SK-N-SH (cell line): Measurements from ENCODE around the gene CTCF. TPM values are rescaled to one million over a fixed set of nuclear protein-coding genes. Genes with fewer than 3 reads are reported as not detected.

ENCODE experiments used
- CTCF ChIA-PET: fragments of 300-600, 350-600 bp; formaldehyde crosslinking; extraction: SDS; loops from one replicate; lab custom pipeline; 2021; lab: Yijun Ruan, JAX
- POLR2A ChIA-PET: fragments of 350-600 bp; sonication (Branson Sonifier 250); formaldehyde crosslinking; extraction: SDS; loops from one replicate; lab custom pipeline; 2020; ENCODE audit warnings: antibody characterized with exemption, inconsistent platforms; lab: Yijun Ruan, JAX
- DNase-seq: peaks from one replicate; pipeline ENCODE4 v3.0.0; 2012
- H2AFZ ChIP-seq: fragments of 200-600 bp; sonication (generic); 2 replicates; pipeline ENCODE4 v1.8.1; 2016; ENCODE audit warnings: antibody characterized with exemption, mild to moderate bottlenecking, low read depth
- H3F3A ChIP-seq: fragments of 200-600 bp; sonication (generic); replicated peaks from 2 replicates; pipeline ENCODE3; 2016; ENCODE audit warnings: antibody characterized with exemption, mild to moderate bottlenecking; ENCODE audit not compliant: insufficient read depth
- H3K27ac ChIP-seq, 2 experiments: fragments of 200-500 bp in 1 of 2; fragments of 200-600 bp in 1 of 2; sonication (Bioruptor generic) in 1 of 2; sonication (generic), shearing (Covaris generic) in 1 of 2; 2 replicates each; pipeline versions ENCODE4 v1.5.1 to v1.6.1; 2014 to 2016; ENCODE audit warnings: low read depth in 2 of 2, inconsistent platforms in 1 of 2, low read length in 1 of 2, mild to moderate bottlenecking in 1 of 2, mixed read lengths in 1 of 2
- H3K27me3 ChIP-seq: fragments of 200-600 bp; sonication (generic), shearing (Covaris generic); 2 replicates; pipeline ENCODE4 v1.6.1; 2016; ENCODE audit warnings: mixed run types; ENCODE audit not compliant: insufficient read depth
- H3K36me3 ChIP-seq, 2 experiments: fragments of 200-500 bp in 1 of 2; fragments of 200-600 bp in 1 of 2; sonication (Bioruptor generic) in 1 of 2; sonication (generic) in 1 of 2; replicated peaks in 1 of 2; 2 replicates each; pipeline versions ENCODE3 to v1.5.1; 2014 to 2016; ENCODE audit warnings: low read length in 1 of 2, mild to moderate bottlenecking in 1 of 2; ENCODE audit not compliant: insufficient read depth in 2 of 2, control insufficient read depth in 1 of 2
- H3K4me1 ChIP-seq, 2 experiments: fragments of 200-500 bp in 1 of 2; fragments of 200-600 bp in 1 of 2; sonication (Bioruptor generic) in 1 of 2; sonication (generic), shearing (Covaris generic) in 1 of 2; 2 replicates each; pipeline versions ENCODE4 v1.5.1 to v1.6.1; 2014 to 2016; ENCODE audit warnings: low read depth in 1 of 2, low read length in 1 of 2, mixed run types in 1 of 2; ENCODE audit not compliant: insufficient read depth in 2 of 2, control insufficient read depth in 1 of 2
- H3K4me2 ChIP-seq: fragments of 200-600 bp; sonication (generic), shearing (Covaris generic); 2 replicates; pipeline ENCODE4 v1.6.1; 2017; ENCODE audit warnings: mixed run types
- H3K4me3 ChIP-seq, 2 experiments: fragments of 200-500 bp in 1 of 2; fragments of 200-600 bp in 1 of 2; sonication (Bioruptor generic) in 1 of 2; sonication (generic), shearing (Covaris generic) in 1 of 2; 2 replicates each; pipeline versions ENCODE4 v1.5.1 to v1.8.1; 2014 to 2016; ENCODE audit warnings: low read depth in 2 of 2, inconsistent platforms in 1 of 2, low read length in 1 of 2, mild to moderate bottlenecking in 1 of 2, mixed read lengths in 1 of 2, moderate library complexity in 1 of 2
- H3K79me2 ChIP-seq: fragments of 200-600 bp; sonication (generic); 2 replicates; pipeline ENCODE4 v1.8.1; 2017; ENCODE audit warnings: mild to moderate bottlenecking; ENCODE audit not compliant: insufficient read depth
- H3K9ac ChIP-seq: fragments of 200-600 bp; sonication (generic); 2 replicates; pipeline ENCODE4 v1.6.1; 2017; ENCODE audit warnings: mixed run types
- H3K9me2 ChIP-seq: fragments of 200-600 bp; sonication (generic); 2 replicates; pipeline ENCODE4 v1.6.1; 2017; ENCODE audit warnings: mixed run types
- H3K9me3 ChIP-seq: fragments of 200-600 bp; sonication (generic); 2 replicates; pipeline ENCODE4 v1.6.1; 2017; ENCODE audit warnings: mixed run types, mild to moderate bottlenecking, moderate library complexity
- H4K20me1 ChIP-seq: fragments of 200-600 bp; sonication (generic); 2 replicates; pipeline ENCODE4 v1.6.1; 2017; ENCODE audit warnings: mild to moderate bottlenecking, mixed run types; ENCODE audit not compliant: insufficient read depth
- ELF1 ChIP-seq: IDR thresholded peaks from 2 replicates; pipeline ENCODE4 v1.4.0; 2012
- MXI1 ChIP-seq: IDR thresholded peaks from 2 replicates; pipeline ENCODE4 v1.6.1; 2012; ENCODE audit warnings: mild to moderate bottlenecking, low read depth, low read length, improper control_type of control experiment
- POLR2AphosphoS5 ChIP-seq: IDR thresholded peaks from 2 replicates; pipeline ENCODE4 v1.6.1; 2012; ENCODE audit warnings: low read depth, low read length
- RAD21 ChIP-seq: IDR thresholded peaks from 2 replicates; pipeline ENCODE4 v1.6.1; 2012; ENCODE audit warnings: mild to moderate bottlenecking, low read length
- SIN3A ChIP-seq: IDR thresholded peaks from 2 replicates; pipeline ENCODE4 v1.6.1; 2012; ENCODE audit warnings: low read depth, mild to moderate bottlenecking, low read length, moderate library complexity, borderline replicate concordance
- SMC3 ChIP-seq: IDR thresholded peaks from 2 replicates; pipeline ENCODE4 v1.6.1; 2012; ENCODE audit warnings: low read depth, low read length, improper control_type of control experiment
- WGBS: methylation state at CpG from one replicate; pipeline ENCODE4 v1.1.6; 2017; ENCODE audit warnings: low lambda C conversion rate; 5-methylcytosine and 5-hydroxymethylcytosine counted together
- polyA plus RNA-seq, 3 experiments: library from polyadenylated mRNA; depleted of rRNA; stranded (reverse); fragments of >200 nt; gene quantifications; 2 replicates each; pipeline ENCODE4 v1.2.3, GENCODE V29; 2012
- TF ChIP-seq, protein P1 (sequence below): IDR thresholded peaks from 2 replicates; pipeline ENCODE4 v1.4.0; 2012; ENCODE audit warnings: low read depth
- TF ChIP-seq, protein P2 (sequence below): fragments of 150-350 bp; IDR thresholded peaks from 2 replicates; pipeline ENCODE4 v1.6.1; 2017; ENCODE audit warnings: antibody characterized with exemption, low read length, low read depth, borderline replicate concordance

Gene CTCF
- polyA plus RNA-seq, 1 of the 3 experiments (the other 2 are of a cell fraction), result 19.6 TPM

DNA sequence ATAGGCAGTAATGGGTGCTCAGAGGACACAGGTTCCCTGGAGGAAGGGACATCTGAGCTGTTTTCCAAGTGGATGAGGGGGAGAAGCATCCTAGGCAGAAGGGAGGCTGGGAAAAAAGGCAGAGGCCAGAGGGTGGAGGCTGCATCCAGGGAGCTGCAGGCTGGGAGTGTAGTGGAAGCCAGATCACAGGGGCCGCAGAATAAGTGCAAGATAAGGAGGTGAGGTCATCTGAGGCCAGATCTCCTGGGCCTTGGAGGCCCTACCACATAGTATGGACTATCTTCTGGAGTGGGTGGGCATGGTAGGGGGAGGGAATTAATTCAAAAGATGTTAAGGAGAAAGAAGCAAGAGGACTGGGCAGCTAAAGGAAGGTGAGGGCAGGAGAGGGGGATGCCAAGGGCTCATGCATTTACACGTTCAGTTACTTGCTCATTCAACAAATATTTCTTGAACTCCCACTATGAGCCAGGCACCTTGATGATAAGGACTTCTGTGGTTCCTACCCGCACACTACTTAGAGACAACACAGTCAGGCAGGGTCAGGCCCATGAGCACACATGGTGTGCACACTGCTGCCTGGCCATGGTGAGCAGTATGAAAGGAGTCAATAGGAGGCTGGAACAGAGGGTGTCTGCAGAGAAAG lies 36.1 kb upstream of the CTCF start:
- ChIA-PET POLR2A (interaction anchor here (1.3 kb wide), 1 partner anchor 12 kb away, joined by 3 read pairs; no protein-coding TSS in a partner anchor), CTCF (interaction anchor here (0.8 to 9.3 kb wide), 8 partner anchors 9 to 138 kb away, joined by 3 to 246 read pairs (median 5); partner anchors contain the start of genes ACD, C16orf86, CARMIL2 and CTCF)
- no peak overlapping the region for H3K9ac ChIP-seq
- peaks cover 10% of the 10 kb centered on the region for H4K20me1 ChIP-seq
- H3F3A ChIP-seq, result peaks cover 20% of the 10 kb centered on the region
- no peaks in the 10 kb centered on the region for H3K36me3 ChIP-seq
- TF ChIP-seq SIN3A (no peak), POLR2AphosphoS5 (no peak), ELF1 (no peak)
- TF ChIP-seq, all 33 proteins: peak for 0
- Histone ChIP-seq H3K4me1 (peaks cover 18 to 19% of the 10 kb centered on the region in 2 experiments; a peak in 3 of 4 replicates), H2AFZ (no peak overlapping the region), H3K4me3 (no peak overlapping the region), H3K4me2 (no peak overlapping the region), H3K27ac (no peak overlapping the region), H3K27me3 (no peaks in the 10 kb centered on the region), H3K9me2 (no peaks in the 10 kb centered on the region), H3K79me2 (peaks cover 23% of the 10 kb centered on the region), H3K9me3 (no peaks in the 10 kb centered on the region)
- WGBS, result 71% methylated on average over 2 of the region's 3 CpGs
- no peak for DNase-seq

DNA sequence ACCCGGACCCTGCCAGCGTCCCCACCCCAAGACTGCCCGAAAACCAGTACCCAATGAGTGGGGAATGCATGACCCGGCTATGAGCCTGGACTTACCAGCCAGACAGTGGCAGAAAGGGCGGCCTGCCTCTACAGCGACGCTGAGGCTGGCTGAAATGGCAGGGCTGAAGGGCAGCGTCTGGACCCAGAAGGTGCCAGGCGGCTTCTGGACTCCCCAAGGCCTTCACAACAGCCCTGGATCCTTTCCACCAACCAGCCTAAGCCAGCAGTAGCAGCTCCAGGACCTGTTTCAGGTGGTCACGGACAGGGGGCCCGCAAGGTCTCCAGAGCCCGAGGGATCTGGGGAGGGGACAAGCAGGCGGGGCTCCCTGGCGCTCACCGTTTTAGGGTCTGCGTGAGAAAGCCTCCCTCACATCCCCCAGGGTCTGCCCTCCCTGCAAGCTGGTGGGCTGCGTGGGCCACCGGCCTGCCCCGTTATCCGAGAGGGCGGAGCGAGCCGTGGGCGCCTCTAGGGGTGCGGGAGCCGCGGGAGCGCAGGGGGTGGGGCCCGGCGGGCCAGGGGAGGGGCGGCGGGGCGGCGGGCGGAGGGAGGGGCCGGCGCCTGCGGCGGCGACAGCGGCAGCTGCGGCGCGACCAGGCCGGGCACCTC lies 34.0 kb upstream of the CTCF start, which contains the start of gene RIPOR1:
Gene RIPOR1 (plus strand): TSS at position 608 of the 648 bp plus-strand sequence. CDS start 9,618 bp downstream, outside the sequence.
- Histone ChIP-seq H3K9ac (peak within 1 kb of the TSS; percentile 88), H3K27ac (peak within 1 kb of the TSS; percentile 83), H3K4me2 (peak within 1 kb of the TSS; percentile 96), H3K36me3 (peaks cover 0 to 4% of the 10 kb centered on the region in 2 experiments), H3K9me3 (no peaks in the 10 kb centered on the region), H3F3A (peaks cover 15% of the 10 kb centered on the region), H3K4me3 (peak within 1 kb of the TSS; percentile 77 to 99), H4K20me1 (peaks cover 30% of the 10 kb centered on the region), H3K79me2 (peaks cover 44% of the 10 kb centered on the region), H3K4me1 (peaks cover 21% of the 10 kb centered on the region in 2 experiments; a peak in 3 of 4 replicates), H2AFZ (peak within 1 kb of the TSS; percentile 93; the same call in 1 of the 2 replicates), H3K9me2 (no peaks in the 10 kb centered on the region), H3K27me3 (no peaks in the 10 kb centered on the region)
- TF ChIP-seq SMC3 (no peak), MXI1 (no peak), POLR2AphosphoS5 (no peak), RAD21 (no peak)
- TF ChIP-seq, protein P1, sequence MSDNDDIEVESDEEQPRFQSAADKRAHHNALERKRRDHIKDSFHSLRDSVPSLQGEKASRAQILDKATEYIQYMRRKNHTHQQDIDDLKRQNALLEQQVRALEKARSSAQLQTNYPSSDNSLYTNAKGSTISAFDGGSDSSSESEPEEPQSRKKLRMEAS, result no peak
- TF ChIP-seq, protein P2, sequence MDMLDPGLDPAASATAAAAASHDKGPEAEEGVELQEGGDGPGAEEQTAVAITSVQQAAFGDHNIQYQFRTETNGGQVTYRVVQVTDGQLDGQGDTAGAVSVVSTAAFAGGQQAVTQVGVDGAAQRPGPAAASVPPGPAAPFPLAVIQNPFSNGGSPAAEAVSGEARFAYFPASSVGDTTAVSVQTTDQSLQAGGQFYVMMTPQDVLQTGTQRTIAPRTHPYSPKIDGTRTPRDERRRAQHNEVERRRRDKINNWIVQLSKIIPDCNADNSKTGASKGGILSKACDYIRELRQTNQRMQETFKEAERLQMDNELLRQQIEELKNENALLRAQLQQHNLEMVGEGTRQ, result no peak
- 45% methylated on average over 17 of the region's 45 CpGs for WGBS
- ChIA-PET POLR2A (interaction anchor here (0.8 to 2.5 kb wide), 5 partner anchors 9 to 138 kb away, joined by 3 to 8 read pairs (median 5); partner anchors contain the start of genes ACD, C16orf86, CTCF and ENKD1), CTCF (interaction anchor here (1.1 to 6.6 kb wide), 12 partner anchors 8 to 288 kb away, joined by 3 to 60 read pairs (median 11); partner anchors contain the start of genes C16orf86, CARMIL2, CTCF and ENKD1)
- DNase-seq, result peak; percentile 94
